Type B pancreatic cell (in vitro differentiated cells): Measurements from ENCODE around the gene CD33. TPM values are rescaled to one million over a fixed set of nuclear protein-coding genes. Genes with fewer than 3 reads are reported as not detected.

Experiments used
- DNase-seq: peaks from one replicate; pipeline ENCODE4 v3.0.0; 2021; ENCODE audit warnings: mixed read lengths; ENCODE audit not compliant: unreplicated experiment; ENCODE audit errors: extremely low spot score
- H3K27ac Mint-ChIP-seq: 2 replicates; pipeline ENCODE4 v1.8.0; 2021; ENCODE audit warnings: mild to moderate bottlenecking, mixed read lengths
- H3K27me3 Mint-ChIP-seq: 2 replicates; pipeline ENCODE4 v1.8.0; 2021; ENCODE audit warnings: mixed read lengths
- H3K36me3 Mint-ChIP-seq: 2 replicates; pipeline ENCODE4 v1.8.0; 2021; ENCODE audit warnings: mixed read lengths
- H3K4me1 Mint-ChIP-seq: one replicate; pipeline ENCODE4 v1.8.0; 2021; ENCODE audit warnings: mixed read lengths; ENCODE audit not compliant: unreplicated experiment
- H3K4me3 Mint-ChIP-seq: 2 replicates; pipeline ENCODE4 v1.8.0; 2021; ENCODE audit warnings: mild to moderate bottlenecking, mixed read lengths
- H3K9me3 Mint-ChIP-seq: 2 replicates; pipeline ENCODE4 v1.8.0; 2021; ENCODE audit warnings: mixed read lengths
- total RNA-seq: library from RNA; stranded (reverse); gene quantifications from 2 replicates; pipeline ENCODE4 v1.2.1, GENCODE V29; 2021; ENCODE audit warnings: low replicate concordance
- TF ChIP-seq, protein P1 (sequence below): fragments of 200-600 bp; sonication (generic); conservative IDR thresholded peaks from 2 replicates; pipeline ENCODE4 v1.5.0; 2021; ENCODE audit warnings: antibody characterized with exemption, mild to moderate bottlenecking

CD33 gene
- total RNA-seq, 1 donor from 2014 or later = not detected

DNA sequence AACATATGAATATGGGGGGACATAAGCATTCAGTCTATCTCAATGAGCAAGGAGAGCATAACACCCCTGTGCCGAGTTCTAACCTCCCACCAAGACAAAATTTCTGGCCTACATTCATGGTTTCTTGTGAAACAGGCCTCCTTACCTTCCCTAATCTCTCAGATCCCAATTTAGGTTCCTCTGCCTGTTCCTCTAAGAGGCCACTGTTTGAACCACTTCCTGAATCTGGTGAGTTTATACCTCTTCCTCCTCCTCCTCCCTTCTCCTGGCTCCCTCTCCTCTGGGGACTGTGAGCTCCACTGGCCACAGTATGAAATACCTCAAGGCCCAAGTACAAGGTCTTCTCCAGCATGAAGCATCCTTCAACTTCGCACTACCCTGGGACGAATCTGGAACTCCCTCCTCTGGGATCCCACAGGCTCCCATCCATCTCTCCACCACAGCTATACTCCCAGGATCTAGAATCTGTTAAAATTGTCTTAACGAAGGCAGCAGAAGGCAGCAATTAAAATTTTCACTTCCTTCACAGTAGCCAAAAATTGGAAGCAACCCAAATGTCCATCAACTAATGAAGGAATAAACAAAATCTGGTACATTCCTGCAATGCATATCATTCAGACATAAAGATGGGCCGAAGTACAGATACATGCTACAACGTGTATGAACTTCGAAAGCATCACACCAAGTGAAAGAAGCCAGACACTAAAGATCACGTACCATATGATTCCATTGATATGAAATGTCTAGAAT lies 18.2 kb downstream of the CD33 start:
- TF ChIP-seq, protein P1, sequence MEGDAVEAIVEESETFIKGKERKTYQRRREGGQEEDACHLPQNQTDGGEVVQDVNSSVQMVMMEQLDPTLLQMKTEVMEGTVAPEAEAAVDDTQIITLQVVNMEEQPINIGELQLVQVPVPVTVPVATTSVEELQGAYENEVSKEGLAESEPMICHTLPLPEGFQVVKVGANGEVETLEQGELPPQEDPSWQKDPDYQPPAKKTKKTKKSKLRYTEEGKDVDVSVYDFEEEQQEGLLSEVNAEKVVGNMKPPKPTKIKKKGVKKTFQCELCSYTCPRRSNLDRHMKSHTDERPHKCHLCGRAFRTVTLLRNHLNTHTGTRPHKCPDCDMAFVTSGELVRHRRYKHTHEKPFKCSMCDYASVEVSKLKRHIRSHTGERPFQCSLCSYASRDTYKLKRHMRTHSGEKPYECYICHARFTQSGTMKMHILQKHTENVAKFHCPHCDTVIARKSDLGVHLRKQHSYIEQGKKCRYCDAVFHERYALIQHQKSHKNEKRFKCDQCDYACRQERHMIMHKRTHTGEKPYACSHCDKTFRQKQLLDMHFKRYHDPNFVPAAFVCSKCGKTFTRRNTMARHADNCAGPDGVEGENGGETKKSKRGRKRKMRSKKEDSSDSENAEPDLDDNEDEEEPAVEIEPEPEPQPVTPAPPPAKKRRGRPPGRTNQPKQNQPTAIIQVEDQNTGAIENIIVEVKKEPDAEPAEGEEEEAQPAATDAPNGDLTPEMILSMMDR = no peak
- no peak overlapping the region for H3K27ac Mint-ChIP-seq
- no peaks in the 10 kb centered on the region for H3K36me3 Mint-ChIP-seq
- peaks cover 8% of the 10 kb centered on the region for H3K27me3 Mint-ChIP-seq
- no peak overlapping the region for H3K4me3 Mint-ChIP-seq
- H3K4me1 Mint-ChIP-seq = no peaks in the 10 kb centered on the region
- DNase-seq = no peak
- no peaks in the 10 kb centered on the region for H3K9me3 Mint-ChIP-seq

DNA sequence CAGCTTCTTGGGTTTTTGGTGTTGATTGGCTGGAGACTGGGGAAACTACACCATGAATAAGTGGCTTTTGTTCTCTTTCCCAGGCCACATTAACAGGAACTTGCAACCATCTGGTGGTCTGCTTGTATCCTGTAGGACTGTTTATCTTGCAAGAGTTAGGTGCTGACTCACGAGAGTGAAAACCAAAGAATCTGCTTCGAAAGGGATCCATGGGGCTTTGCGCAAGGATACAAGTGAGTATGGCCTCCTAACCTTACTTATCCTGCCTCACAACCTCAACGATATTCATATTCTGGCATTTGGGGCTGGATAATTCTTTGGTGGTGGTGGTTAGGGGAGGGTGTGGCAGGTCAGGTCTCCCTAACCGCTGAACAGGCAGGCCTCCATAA lies 21.3 kb downstream of the CD33 start:
- H3K27ac Mint-ChIP-seq = no peak overlapping the region

DNA sequence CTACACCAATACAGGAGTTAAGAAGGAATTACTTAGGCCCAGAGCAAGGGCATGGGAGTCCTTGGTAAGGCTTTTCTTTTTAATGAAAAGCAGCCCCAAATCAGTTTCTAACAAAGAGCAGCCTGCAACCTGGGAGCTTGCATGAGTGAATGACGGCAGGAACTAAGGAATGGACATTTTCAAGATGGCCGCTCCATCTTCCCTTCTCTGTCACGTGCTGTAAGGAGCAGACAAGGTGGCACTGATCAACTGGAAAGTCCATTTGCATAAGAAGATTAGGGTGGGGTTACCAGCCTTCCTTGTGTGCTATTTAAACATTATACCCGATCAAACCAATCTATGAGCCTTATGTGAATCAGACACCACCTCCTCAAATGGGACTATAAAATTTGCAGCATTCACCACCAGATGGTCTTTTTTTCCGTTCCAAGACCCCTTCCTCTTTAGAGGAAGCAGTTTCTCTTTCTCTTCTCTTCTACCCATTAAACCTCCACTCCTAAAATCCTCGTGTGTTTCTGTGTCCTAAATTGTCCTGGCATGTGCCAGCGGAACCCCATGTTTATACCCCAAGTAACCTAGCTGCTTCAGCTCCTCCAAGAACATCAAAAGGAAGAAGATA lies 23.2 kb downstream of the CD33 start:
- H3K4me3 Mint-ChIP-seq = no peak overlapping the region
- H3K9me3 Mint-ChIP-seq = no peaks in the 10 kb centered on the region
- no peak for DNase-seq
- TF ChIP-seq, protein P1 = no peak
- H3K27ac Mint-ChIP-seq = no peak overlapping the region
- no peaks in the 10 kb centered on the region for H3K27me3 Mint-ChIP-seq
- H3K4me1 Mint-ChIP-seq = no peaks in the 10 kb centered on the region
- H3K36me3 Mint-ChIP-seq = no peaks in the 10 kb centered on the region

More for the DNA sequence above, 21.3 kb downstream of the CD33 start:
- Mint-ChIP-seq H3K4me1 (no peaks in the 10 kb centered on the region), H3K4me3 (no peak overlapping the region), H3K9me3 (no peaks in the 10 kb centered on the region), H3K36me3 (no peaks in the 10 kb centered on the region), H3K27me3 (no peaks in the 10 kb centered on the region)
- no peak for DNase-seq
- TF ChIP-seq, protein P1 = no peak

DNA sequence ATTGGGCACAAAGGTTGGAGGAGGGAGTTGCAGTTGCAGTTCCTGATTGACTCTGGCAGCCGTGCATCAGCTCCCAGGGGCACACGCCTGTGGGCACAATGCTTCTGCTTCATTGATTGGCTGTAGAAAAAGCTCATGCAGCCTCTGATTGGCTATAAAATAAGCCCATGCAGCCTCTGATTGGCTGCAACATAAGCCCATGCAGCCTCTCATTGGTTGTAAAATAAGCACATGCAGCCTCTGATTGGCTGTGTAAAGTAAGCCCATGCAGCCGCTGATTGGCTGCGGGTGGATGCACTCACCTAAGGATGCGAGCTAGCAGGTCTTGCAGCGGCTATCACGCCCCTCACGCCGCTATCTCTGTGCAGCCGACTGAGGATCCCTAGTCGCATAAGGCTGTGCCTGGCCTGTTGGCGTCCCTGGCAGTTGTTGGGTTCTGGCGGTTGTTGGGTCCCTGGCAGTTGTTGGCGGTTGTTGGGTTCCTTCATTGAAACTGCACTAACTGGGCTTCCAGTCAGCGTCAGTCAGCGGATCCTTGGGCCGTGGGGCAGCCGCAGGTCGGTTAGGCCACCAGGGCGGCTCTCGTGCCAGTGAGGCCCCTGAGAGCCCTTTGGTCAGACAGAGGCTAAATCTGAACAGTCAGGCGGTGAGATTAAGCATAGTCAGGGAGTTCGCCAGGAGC lies 26.0 kb downstream of the CD33 start, which contains the start of gene SIGLECL1:
TSS of gene SIGLECL1 (plus strand) at position 295 of the 682 bp plus-strand sequence. CDS start 12,993 bp downstream, outside the sequence.
- no peak for DNase-seq
- Mint-ChIP-seq H3K9me3 (no peaks in the 10 kb centered on the region), H3K27me3 (no peaks in the 10 kb centered on the region), H3K27ac (no peak within 1 kb of the TSS), H3K4me1 (no peaks in the 10 kb centered on the region), H3K36me3 (no peaks in the 10 kb centered on the region), H3K4me3 (no peak within 1 kb of the TSS)
- TF ChIP-seq, protein P1 = no peak

DNA sequence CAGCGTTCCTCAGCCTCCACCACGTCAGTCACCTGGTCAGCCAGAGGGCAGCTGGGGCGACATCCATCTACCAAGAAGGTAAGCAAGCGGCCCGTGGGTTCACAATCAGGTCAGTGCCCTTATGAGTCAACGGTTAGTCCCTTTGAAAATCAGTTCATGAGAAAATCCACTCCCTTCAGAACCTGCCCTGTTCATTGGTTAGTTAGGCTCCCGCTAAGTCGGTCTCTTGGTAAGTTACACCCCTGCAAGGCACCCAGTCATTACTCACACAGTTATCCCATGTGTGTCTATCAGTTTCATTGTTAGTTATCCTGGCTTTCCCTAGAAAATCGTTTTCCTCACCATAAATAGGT lies 26.6 kb downstream of the CD33 start:
- no peaks in the 10 kb centered on the region for H3K27me3 Mint-ChIP-seq
- H3K27ac Mint-ChIP-seq = no peak overlapping the region
- no peak overlapping the region for H3K4me3 Mint-ChIP-seq
- no peaks in the 10 kb centered on the region for H3K36me3 Mint-ChIP-seq
- TF ChIP-seq, protein P1 = no peak
- no peaks in the 10 kb centered on the region for H3K9me3 Mint-ChIP-seq
- H3K4me1 Mint-ChIP-seq = no peaks in the 10 kb centered on the region
- DNase-seq = no peak
